ENCODE measurements around the gene FGF18. TPM values are rescaled to one million over a fixed set of nuclear protein-coding genes. Genes with fewer than 3 reads are reported as not detected.
"Not testable (repeated sequence)": the region's sequence is repeated elsewhere in the genome, so short reads cannot be mapped to it uniquely, and the experiment has no call there.

The FGF18 gene
- total RNA-seq, 1 donor from 2014 or later, result 0.33 TPM

GRCh38 chr5:171483551-171484135, 64.2 kb downstream of the FGF18 start:
- Mint-ChIP-seq H3K27me3 (peaks cover 2% of the 10 kb centered on the region), H3K4me1 (peaks cover 3% of the 10 kb centered on the region), H3K9me3 (no peaks in the 10 kb centered on the region), H3K27ac (no peak overlapping the region), H3K4me3 (no peak overlapping the region), H3K36me3 (ENCODE audit: low read depth) (no peaks in the 10 kb centered on the region)
- no peak for DNase-seq
- intact Hi-C loops (cut with micrococcal nuclease), result loop anchor here (1.0 kb wide), 1 partner anchor 424 kb away; no protein-coding TSS in a partner anchor

DNA sequence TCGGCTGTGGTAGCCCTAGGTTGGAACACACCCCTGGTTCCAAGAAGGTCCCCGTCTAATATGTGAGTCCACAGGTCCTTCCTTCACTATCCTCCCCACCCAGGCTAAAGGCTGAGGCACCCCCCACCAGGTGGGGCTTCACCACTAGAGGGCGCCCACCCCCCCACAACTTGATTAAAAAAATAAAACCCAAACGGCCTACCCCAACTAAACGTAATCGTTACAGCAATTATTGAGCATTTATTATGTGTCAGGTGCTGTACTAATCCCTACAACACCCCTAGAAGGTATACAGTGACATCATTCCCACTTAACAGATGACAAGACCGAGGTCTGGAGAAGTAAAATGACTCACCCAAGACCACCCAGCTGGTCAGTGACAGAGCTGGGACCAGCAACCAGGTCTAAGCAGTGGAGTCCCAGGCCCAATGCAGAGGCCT, 65.0 kb downstream of the FGF18 start:
- intact Hi-C loops (cut with micrococcal nuclease), result loop anchor here (1.0 kb wide), 1 partner anchor 423 kb away; no protein-coding TSS in a partner anchor
- Mint-ChIP-seq H3K4me1 (peaks cover 3% of the 10 kb centered on the region), H3K4me3 (no peak overlapping the region), H3K9me3 (no peaks in the 10 kb centered on the region), H3K27me3 (peaks cover 3% of the 10 kb centered on the region), H3K27ac (no peak overlapping the region), H3K36me3 (ENCODE audit: low read depth) (no peaks in the 10 kb centered on the region)
- peak; percentile 75 for DNase-seq

DNA sequence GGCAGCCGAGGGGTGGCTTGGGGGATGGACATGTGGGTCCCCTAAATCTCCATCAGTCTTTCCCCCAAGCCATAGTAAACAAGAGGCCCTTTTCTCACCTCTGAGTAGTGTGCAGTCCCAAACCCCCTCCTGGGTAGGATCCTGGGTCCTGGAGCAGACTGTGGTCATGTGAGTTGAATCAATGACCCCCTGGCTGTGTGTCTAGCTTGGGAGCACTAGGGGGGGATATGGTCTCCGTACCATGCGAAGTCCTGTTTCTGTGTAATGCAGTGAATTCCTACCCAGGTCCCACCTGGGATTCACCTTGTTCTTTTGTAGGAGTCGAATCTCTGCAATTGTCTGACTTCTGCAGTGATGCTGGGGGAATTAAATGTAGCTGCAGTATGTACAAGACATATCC, 66.2 kb downstream of the FGF18 start:
- Mint-ChIP-seq H3K27ac (no peak overlapping the region), H3K36me3 (ENCODE audit: low read depth) (no peaks in the 10 kb centered on the region), H3K4me1 (no peaks in the 10 kb centered on the region), H3K9me3 (no peaks in the 10 kb centered on the region), H3K27me3 (peaks cover 4% of the 10 kb centered on the region), H3K4me3 (no peak overlapping the region)
- DNase-seq, result no peak
- intact Hi-C loops (cut with micrococcal nuclease), result no loop called here

DNA sequence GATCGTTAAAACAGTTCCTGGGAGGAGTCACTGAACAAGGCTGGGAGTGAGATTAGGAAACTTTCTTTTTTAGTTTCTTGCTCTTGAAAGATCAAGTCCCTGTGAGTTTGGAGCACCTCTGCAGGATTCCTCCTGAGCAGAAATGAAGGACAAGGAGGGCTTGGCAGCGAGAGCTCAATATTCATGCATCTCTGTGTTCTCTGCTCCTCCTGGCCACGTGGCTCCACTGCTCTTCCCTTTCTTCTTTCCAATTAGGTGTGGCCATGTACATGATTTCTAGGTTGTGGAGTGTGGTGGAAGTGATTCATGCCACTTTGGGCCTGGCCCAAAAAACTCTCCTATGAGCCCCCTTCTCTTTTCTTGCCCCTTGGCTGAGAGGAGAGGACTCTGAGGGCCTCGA, 67.2 kb downstream of the FGF18 start:
- intact Hi-C loops (cut with micrococcal nuclease), result no loop called here
- Mint-ChIP-seq H3K9me3 (no peaks in the 10 kb centered on the region), H3K27me3 (peaks cover 4% of the 10 kb centered on the region), H3K27ac (no peak overlapping the region), H3K36me3 (ENCODE audit: low read depth) (no peaks in the 10 kb centered on the region), H3K4me3 (no peak overlapping the region), H3K4me1 (no peaks in the 10 kb centered on the region)
- no peak for DNase-seq

DNA sequence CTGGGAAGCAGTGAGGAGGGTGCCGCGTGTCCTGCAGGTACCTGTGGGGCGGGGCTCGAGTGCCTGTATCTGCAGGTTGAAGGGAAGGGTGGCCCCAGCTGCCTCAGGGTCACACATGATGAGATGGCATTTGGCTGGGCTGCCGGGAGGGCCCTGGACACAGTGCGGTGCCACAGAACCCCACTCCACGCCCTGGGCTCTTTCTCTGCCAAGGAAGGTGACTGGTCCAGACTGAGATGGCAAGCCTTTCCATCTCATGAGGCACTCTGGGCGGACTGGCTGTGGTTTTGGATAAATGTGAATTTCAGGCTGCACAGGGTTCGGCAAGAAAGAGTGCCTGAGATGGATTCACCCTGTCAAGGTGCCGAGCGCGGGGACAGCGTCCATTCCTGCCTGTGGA, 69.4 kb downstream of the FGF18 start:
- no peaks in the 10 kb centered on the region for H3K36me3 Mint-ChIP-seq (ENCODE audit: low read depth)
- H3K27ac Mint-ChIP-seq, result no peak overlapping the region
- H3K9me3 Mint-ChIP-seq, result no peaks in the 10 kb centered on the region
- peaks cover 4% of the 10 kb centered on the region for H3K27me3 Mint-ChIP-seq
- no peak overlapping the region for H3K4me3 Mint-ChIP-seq
- no peak for DNase-seq
- no peaks in the 10 kb centered on the region for H3K4me1 Mint-ChIP-seq
- intact Hi-C loops (cut with micrococcal nuclease), result no loop called here

GRCh38 chr5:171492781-171493180, 73.3 kb downstream of the FGF18 start:
- intact Hi-C loops (cut with micrococcal nuclease), result no loop called here
- Mint-ChIP-seq H3K36me3 (ENCODE audit: low read depth) (no peaks in the 10 kb centered on the region), H3K4me3 (no peak overlapping the region), H3K4me1 (no peaks in the 10 kb centered on the region), H3K27ac (no peak overlapping the region), H3K9me3 (no peaks in the 10 kb centered on the region), H3K27me3 (peaks cover 4% of the 10 kb centered on the region)
- DNase-seq, result no peak

GRCh38 chr5:171493646-171494393, 74.4 kb downstream of the FGF18 start:
- intact Hi-C loops (cut with micrococcal nuclease), result no loop called here
- no peaks in the 10 kb centered on the region for H3K4me1 Mint-ChIP-seq
- no peaks in the 10 kb centered on the region for H3K9me3 Mint-ChIP-seq
- DNase-seq, result no peak
- no peak overlapping the region for H3K27ac Mint-ChIP-seq
- peaks cover 2% of the 10 kb centered on the region for H3K27me3 Mint-ChIP-seq
- no peaks in the 10 kb centered on the region for H3K36me3 Mint-ChIP-seq (ENCODE audit: low read depth)
- H3K4me3 Mint-ChIP-seq, result no peak overlapping the region

DNA sequence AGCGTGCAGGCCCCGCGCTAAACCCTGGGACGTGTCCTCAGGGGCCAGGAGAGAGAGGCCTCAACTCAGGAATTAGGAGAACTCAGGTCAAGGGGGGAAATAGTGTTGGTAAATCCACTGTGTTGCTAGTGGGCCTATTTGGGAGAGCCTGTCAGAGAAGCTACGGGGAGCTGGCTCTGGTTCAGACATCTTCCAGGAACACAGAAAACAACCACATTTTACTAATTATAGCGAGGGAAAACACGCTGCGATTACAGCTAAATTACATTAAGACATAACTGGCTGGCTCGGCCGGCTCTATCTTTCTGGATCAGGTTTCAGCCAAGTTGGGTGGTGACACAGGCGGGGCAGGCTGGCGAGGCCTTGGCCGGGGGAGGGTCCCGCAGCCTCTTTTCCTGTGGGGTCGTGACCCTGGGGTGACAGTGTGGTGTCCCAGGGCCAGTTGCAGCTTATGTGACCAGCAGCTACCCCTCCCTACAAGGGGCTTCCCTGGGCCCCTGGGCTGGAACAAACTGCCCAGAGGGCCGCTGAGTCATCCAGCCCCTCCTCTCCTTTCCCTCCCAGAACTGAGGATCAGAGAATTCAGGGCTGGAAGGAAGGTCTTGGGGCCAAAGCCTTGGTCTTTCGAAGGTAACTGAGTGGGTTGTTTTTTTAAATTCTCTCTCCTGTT, 75.1 kb downstream of the FGF18 start:
- H3K36me3 Mint-ChIP-seq (ENCODE audit: low read depth), result no peaks in the 10 kb centered on the region
- no peaks in the 10 kb centered on the region for H3K4me1 Mint-ChIP-seq
- no peak overlapping the region for H3K27ac Mint-ChIP-seq
- H3K4me3 Mint-ChIP-seq, result no peak overlapping the region
- H3K9me3 Mint-ChIP-seq, result no peaks in the 10 kb centered on the region
- H3K27me3 Mint-ChIP-seq, result peaks cover under 1% of the 10 kb centered on the region
- intact Hi-C loops (cut with micrococcal nuclease), result no loop called here
- no peak for DNase-seq

- no peak for DNase-seq
- no peak overlapping the region for H3K4me3 Mint-ChIP-seq
- no peaks in the 10 kb centered on the region for H3K36me3 Mint-ChIP-seq (ENCODE audit: low read depth)
- intact Hi-C loops (cut with micrococcal nuclease), result no loop called here
- H3K27ac Mint-ChIP-seq, result no peak overlapping the region
- no peaks in the 10 kb centered on the region for H3K27me3 Mint-ChIP-seq
- no peaks in the 10 kb centered on the region for H3K4me1 Mint-ChIP-seq
- H3K9me3 Mint-ChIP-seq, result no peaks in the 10 kb centered on the region
Measured at GRCh38 chr5:171495122-171495700, 75.8 kb downstream of the FGF18 start.

- H3K4me1 Mint-ChIP-seq, result no peaks in the 10 kb centered on the region
- no peak overlapping the region for H3K4me3 Mint-ChIP-seq
- no peaks in the 10 kb centered on the region for H3K27me3 Mint-ChIP-seq
- H3K36me3 Mint-ChIP-seq (ENCODE audit: low read depth), result no peaks in the 10 kb centered on the region
- DNase-seq, result no peak
- H3K9me3 Mint-ChIP-seq, result no peaks in the 10 kb centered on the region
- no peak overlapping the region for H3K27ac Mint-ChIP-seq
- intact Hi-C loops (cut with micrococcal nuclease), result no loop called here
Measured at GRCh38 chr5:171496456-171496855, 77.0 kb downstream of the FGF18 start.

DNA sequence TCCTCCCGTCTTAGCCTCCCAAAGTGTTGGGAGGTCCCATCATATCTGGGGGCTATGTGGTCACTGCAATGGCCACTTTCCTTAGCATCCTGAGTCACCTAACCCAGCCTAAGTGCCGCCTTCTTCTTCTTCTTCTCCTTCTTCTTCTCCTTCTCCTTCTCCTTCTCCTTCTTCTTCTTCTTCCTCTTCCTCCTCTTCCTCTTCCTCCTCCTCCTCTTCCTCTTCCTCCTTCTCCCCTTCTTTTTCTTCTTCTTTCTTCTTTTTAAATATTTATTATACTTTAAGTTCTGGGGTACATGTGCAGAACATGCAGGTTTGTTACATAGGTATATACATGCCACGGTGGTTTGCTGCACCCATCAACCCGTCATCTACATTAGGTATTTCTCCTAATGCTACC, 78.0 kb downstream of the FGF18 start:
- H3K4me3 Mint-ChIP-seq; H3K27ac Mint-ChIP-seq; H3K27me3 Mint-ChIP-seq; H3K4me1 Mint-ChIP-seq; H3K36me3 Mint-ChIP-seq (ENCODE audit: low read depth); intact Hi-C loops (cut with micrococcal nuclease); DNase-seq; H3K9me3 Mint-ChIP-seq: not testable (repeated sequence)

DNA sequence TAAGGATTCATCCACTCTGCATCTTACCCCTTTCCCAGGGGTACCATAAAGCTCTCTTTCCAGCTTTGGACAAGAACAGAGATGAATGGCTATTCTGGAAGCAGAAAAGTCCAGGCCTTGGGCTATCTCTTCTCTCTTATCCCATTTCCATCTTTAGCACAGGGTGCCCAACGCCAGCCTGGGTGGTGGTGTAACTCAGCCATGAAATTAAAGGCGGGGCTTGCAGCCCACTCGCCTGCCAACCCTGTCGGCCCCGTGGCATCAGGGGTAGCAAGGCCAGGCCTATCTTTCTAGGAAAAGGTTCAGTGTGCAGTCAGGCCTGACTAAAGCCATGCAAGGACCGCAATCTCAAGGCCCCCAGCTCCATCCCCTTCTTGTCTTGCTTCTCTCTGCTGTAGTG, 78.7 kb downstream of the FGF18 start:
- no peak overlapping the region for H3K27ac Mint-ChIP-seq
- H3K4me3 Mint-ChIP-seq, result no peak overlapping the region
- H3K9me3 Mint-ChIP-seq, result no peaks in the 10 kb centered on the region
- intact Hi-C loops (cut with micrococcal nuclease), result no loop called here
- no peaks in the 10 kb centered on the region for H3K27me3 Mint-ChIP-seq
- H3K4me1 Mint-ChIP-seq, result no peaks in the 10 kb centered on the region
- no peaks in the 10 kb centered on the region for H3K36me3 Mint-ChIP-seq (ENCODE audit: low read depth)
- no peak for DNase-seq

DNA sequence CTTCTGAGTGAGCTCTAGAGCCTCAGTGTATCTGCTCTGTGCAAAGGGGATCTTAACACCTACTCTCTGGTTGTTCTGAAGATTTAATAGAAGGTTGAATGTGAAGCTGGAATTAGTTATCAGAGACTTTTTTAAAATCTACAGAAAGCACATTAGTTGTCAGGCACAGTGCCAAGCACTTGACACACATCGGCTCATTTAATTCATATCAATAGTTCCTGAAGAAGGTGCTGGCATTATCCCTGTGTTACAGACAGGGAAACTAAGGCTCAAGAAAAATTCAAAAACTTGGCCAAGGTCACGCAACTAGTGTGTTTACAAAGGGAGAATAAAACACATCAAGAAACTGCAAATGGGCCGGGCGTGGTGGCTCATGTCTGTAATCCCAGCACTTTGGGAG, 80.2 kb downstream of the FGF18 start:
- no peak for DNase-seq
- no peaks in the 10 kb centered on the region for H3K9me3 Mint-ChIP-seq
- intact Hi-C loops (cut with micrococcal nuclease), result no loop called here
- H3K4me1 Mint-ChIP-seq, result no peaks in the 10 kb centered on the region
- no peaks in the 10 kb centered on the region for H3K36me3 Mint-ChIP-seq (ENCODE audit: low read depth)
- no peak overlapping the region for H3K4me3 Mint-ChIP-seq
- peaks cover under 1% of the 10 kb centered on the region for H3K27me3 Mint-ChIP-seq
- no peak overlapping the region for H3K27ac Mint-ChIP-seq

DNA sequence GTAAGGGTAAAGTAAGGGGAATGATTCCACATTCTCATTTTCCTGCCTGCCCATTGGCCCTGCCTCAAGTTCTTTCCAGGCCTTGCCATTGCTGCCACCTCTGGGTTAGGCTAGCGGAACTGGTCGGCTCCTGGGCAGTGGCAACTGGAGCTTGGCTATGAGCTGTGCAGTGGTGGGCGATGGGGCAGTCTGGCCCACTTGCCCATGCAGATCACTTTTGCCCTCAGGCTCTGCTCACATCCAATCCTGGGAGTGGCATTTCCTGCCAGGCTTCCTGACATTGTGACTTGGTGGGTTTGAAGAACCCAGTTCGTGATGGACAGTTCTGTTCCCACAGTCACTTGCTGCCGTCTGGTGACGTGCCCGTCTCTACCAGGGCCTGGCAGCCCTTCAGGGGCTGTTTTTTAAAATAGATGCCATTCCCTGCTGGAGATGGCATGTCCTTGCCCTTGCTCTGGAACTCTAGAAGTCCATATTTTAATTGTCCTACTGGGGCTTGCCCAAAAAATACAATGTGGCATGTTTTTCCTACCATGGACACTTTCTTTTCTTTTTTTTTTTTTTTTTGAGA, 86.1 kb downstream of the FGF18 start:
- intact Hi-C loops (cut with micrococcal nuclease), result no loop called here
- Mint-ChIP-seq H3K4me3 (no peak overlapping the region), H3K27me3 (peaks cover 3% of the 10 kb centered on the region), H3K36me3 (ENCODE audit: low read depth) (no peaks in the 10 kb centered on the region), H3K27ac (no peak overlapping the region), H3K9me3 (no peaks in the 10 kb centered on the region), H3K4me1 (no peaks in the 10 kb centered on the region)
- DNase-seq, result no peak

All from activated CD4-positive, alpha-beta T cell treated with anti-CD3 and anti-CD28 coated beads, Interleukin-2, amount 10 ng/mL, durations not matched to agents 24 days and 14 days (primary cell).